A549 (cell line): ENCODE measurements around the gene TBX5. TPM values are rescaled to one million over a fixed set of nuclear protein-coding genes. Genes with fewer than 3 reads are reported as not detected.

Experiments used
- ATAC-seq, 2 experiments: fragments of 200-7000 bp in 1 of 2; fragments of >200 bp in 1 of 2; cut with Nextera tagmentation in 1 of 2; cut with Tn5 transposase in 1 of 2; 3 replicates each; pipeline versions ENCODE4 v1.8.0 to v1.9.1; 2018 to 2020; ENCODE audit warnings: mild to moderate bottlenecking in 1 of 2, moderate library complexity in 1 of 2
- CTCF ChIA-PET: fragments of 300-600 bp; sonication (Branson Sonifier 250); formaldehyde crosslinking; extraction: SDS; loops from one replicate; lab custom pipeline; 2021; ENCODE audit warnings: antibody characterized with exemption, inconsistent platforms; lab: Yijun Ruan, JAX
- POLR2A ChIA-PET: fragments of 350-600 bp; formaldehyde crosslinking; extraction: SDS; loops from one replicate; lab custom pipeline; 2021; ENCODE audit warnings: antibody characterized with exemption, inconsistent platforms; lab: Yijun Ruan, JAX
- DNase-seq, 2 experiments: peaks; one replicate each; pipeline versions ENCODE4 v3.0.0 to v3.0.0-alpha.2; 2011 to 2016; ENCODE audit warnings: low read depth in 1 of 2, low spot score in 1 of 2
- FAIRE-seq: peaks from 2 replicates; lab custom pipeline; 2011; peaks lifted over from hg19 to GRCh38; lab: Jason Lieb, UNC
- H3K27ac ChIP-seq, 2 experiments: fragments of >200 bp; sonication (Bioruptor Twin); formaldehyde crosslinking; 3 replicates each; pipeline ENCODE4 v1.5.1; 2016 to 2017
- H3K4me1 ChIP-seq: fragments of >200 bp; sonication (Bioruptor Twin); formaldehyde crosslinking; 3 replicates; pipeline ENCODE4 v1.6.1; 2016
- H3K4me2 ChIP-seq: fragments of >200 bp; sonication (Bioruptor Twin); formaldehyde crosslinking; 3 replicates; pipeline ENCODE4 v1.6.1; 2016
- H3K4me3 ChIP-seq: fragments of >200 bp; sonication (Bioruptor Twin); formaldehyde crosslinking; 3 replicates; pipeline ENCODE4 v1.5.1; 2016
- H3K9me3 ChIP-seq: fragments of >200 bp; sonication (Bioruptor Twin); formaldehyde crosslinking; 3 replicates; pipeline ENCODE4 v1.6.1; 2016
- BHLHE40 ChIP-seq: IDR thresholded peaks from 2 replicates; pipeline ENCODE4 v1.6.1; 2012; ENCODE audit warnings: low read depth, low read length, inconsistent platforms
- CHD2 ChIP-seq: fragments of 150-350 bp; IDR thresholded peaks from 2 replicates; pipeline ENCODE4 v1.6.1; 2014; ENCODE audit warnings: low read length; ENCODE audit not compliant: partially characterized antibody
- CTCF ChIP-seq: fragments of >200 bp; sonication (Bioruptor Twin); formaldehyde crosslinking; IDR thresholded peaks from 3 replicates; pipeline ENCODE4 v1.5.1; 2016
- EHF ChIP-seq: fragments of 250-450 bp; sonication (Bioruptor Pico); IDR thresholded peaks from 2 replicates; pipeline ENCODE4 v1.5.0; 2020; ENCODE audit warnings: mild to moderate bottlenecking
- ELK1 ChIP-seq: fragments of 150-350 bp; IDR thresholded peaks from 2 replicates; pipeline ENCODE4 v1.6.1; 2014; ENCODE audit warnings: low read depth, mild to moderate bottlenecking, low read length
- EP300 ChIP-seq, 2 experiments: fragments of >200 bp; sonication (Bioruptor Twin); formaldehyde crosslinking; IDR thresholded peaks; 2 replicates in 1 of 2; 3 replicates in 1 of 2; pipeline ENCODE4 v1.6.1; 2016 to 2017
- ESRRA ChIP-seq: fragments of 150-350 bp; IDR thresholded peaks from 2 replicates; pipeline ENCODE4 v1.6.1; 2014; ENCODE audit warnings: mild to moderate bottlenecking, low read length, borderline replicate concordance
- FOSB ChIP-seq: fragments of 250-450 bp; sonication (Bioruptor Pico); IDR thresholded peaks from 2 replicates; pipeline ENCODE4 v1.5.0; 2020; ENCODE audit warnings: mild to moderate bottlenecking, moderate library complexity
- HDAC2 ChIP-seq: fragments of 200-600 bp; sonication (generic); IDR thresholded peaks from 2 replicates; pipeline ENCODE4 v1.6.1; 2016
- HES2 ChIP-seq: fragments of >200 bp; sonication (Bioruptor Twin); formaldehyde crosslinking; IDR thresholded peaks from 2 replicates; pipeline ENCODE4 v1.6.1; 2016
- HEYL ChIP-seq: fragments of 250-450 bp; sonication (Bioruptor Pico); IDR thresholded peaks from 2 replicates; pipeline ENCODE4 v1.8.0; 2021; ENCODE audit warnings: mild to moderate bottlenecking, moderate library complexity
- HOXA7 ChIP-seq: fragments of 250-450 bp; sonication (Bioruptor Pico); IDR thresholded peaks from 2 replicates; pipeline ENCODE4 v1.5.0; 2020; ENCODE audit warnings: mild to moderate bottlenecking, moderate library complexity
- JUNB ChIP-seq: fragments of >200 bp; sonication (Bioruptor Twin); formaldehyde crosslinking; IDR thresholded peaks from 2 replicates; pipeline ENCODE4 v1.6.1; 2016
- KDM1A ChIP-seq: fragments of 200-600 bp; sonication (generic); IDR thresholded peaks from 2 replicates; pipeline ENCODE4 v1.6.1; 2016; ENCODE audit warnings: low read depth, mild to moderate bottlenecking
- MAFK ChIP-seq: fragments of 450-650 bp; IDR thresholded peaks from 2 replicates; pipeline ENCODE4 v1.6.1; 2014; ENCODE audit not compliant: partially characterized antibody
- MYC ChIP-seq: IDR thresholded peaks from 2 replicates; pipeline ENCODE4 v1.6.1; 2012; ENCODE audit warnings: mild to moderate bottlenecking, inconsistent platforms, low read length, improper control_type of control experiment, borderline replicate concordance
- NFE2L2 ChIP-seq: fragments of 150-350 bp; conservative IDR thresholded peaks from 2 replicates; pipeline ENCODE4 v1.6.1; 2014; ENCODE audit warnings: low read length
- NR3C1 ChIP-seq: fragments of >200 bp; sonication (Bioruptor Twin); formaldehyde crosslinking; IDR thresholded peaks from 3 replicates; pipeline ENCODE4 v1.6.1; 2017
- PBX3 ChIP-seq: IDR thresholded peaks from 2 replicates; pipeline ENCODE4 v1.6.1; 2012
- POLR2A ChIP-seq: IDR thresholded peaks from 2 replicates; pipeline ENCODE4 v1.6.1; 2012; ENCODE audit warnings: mild to moderate bottlenecking, low read length
- POLR2AphosphoS2 ChIP-seq: conservative IDR thresholded peaks from 2 replicates; pipeline ENCODE4 v1.6.1; 2012; ENCODE audit warnings: low read length, improper control_type of control experiment, inconsistent platforms
- SREBF2 ChIP-seq: fragments of 450-650 bp; IDR thresholded peaks from 2 replicates; pipeline ENCODE4 v1.6.1; 2014; ENCODE audit warnings: mild to moderate bottlenecking, moderate library complexity
- WGBS: methylation state at CpG from one replicate; pipeline ENCODE4 v1.1.6; 2017; ENCODE audit errors: missing lambda C conversion rate; 5-methylcytosine and 5-hydroxymethylcytosine counted together
- polyA plus RNA-seq, 4 experiments: library from polyadenylated mRNA; depleted of rRNA in 3 of 4; stranded (reverse); fragments of >200 nt; fragmentation: RNase III in 1 of 4; extraction: RNeasy Plus Mini Kit Qiagen cat#74134 plus additional on column Dnase treatment in 1 of 4; gene quantifications; 2 replicates in 3 of 4; 3 replicates in 1 of 4; pipeline ENCODE4 v1.2.3, GENCODE V29; 2011 to 2017
- TF ChIP-seq, protein P1 (sequence below): fragments of 450-650 bp; IDR thresholded peaks from 2 replicates; pipeline ENCODE4 v1.6.1; 2014; ENCODE audit warnings: antibody characterized with exemption

Gene TBX5
- polyA plus RNA-seq, 2 of the 4 experiments (the other 2 are of a cell fraction) = not detected

GRCh38 chr12:114313910-114314309, 92.0 kb downstream of the TBX5 start:
- WGBS = 29% methylated on average over 2 of the region's 2 CpGs
- Histone ChIP-seq H3K4me1 (no peaks in the 10 kb centered on the region), H3K4me3 (no peak overlapping the region), H3K4me2 (no peak overlapping the region), H3K27ac (no peak overlapping the region), H3K9me3 (no peaks in the 10 kb centered on the region)
- CTCF ChIA-PET = interaction anchor here (1.3 to 1.5 kb wide), 3 partner anchors 8 to 22 kb away, joined by 3 to 5 read pairs (median 4); no protein-coding TSS in a partner anchor
- ATAC-seq (0 out of 6 replicates have a peak, but pooled peaks of 1 of the 2 experiments have one; percentile 43), FAIRE-seq (no peak), DNase-seq (no peak)
- POLR2A ChIA-PET = no interaction called here
- TF ChIP-seq, protein P1, sequence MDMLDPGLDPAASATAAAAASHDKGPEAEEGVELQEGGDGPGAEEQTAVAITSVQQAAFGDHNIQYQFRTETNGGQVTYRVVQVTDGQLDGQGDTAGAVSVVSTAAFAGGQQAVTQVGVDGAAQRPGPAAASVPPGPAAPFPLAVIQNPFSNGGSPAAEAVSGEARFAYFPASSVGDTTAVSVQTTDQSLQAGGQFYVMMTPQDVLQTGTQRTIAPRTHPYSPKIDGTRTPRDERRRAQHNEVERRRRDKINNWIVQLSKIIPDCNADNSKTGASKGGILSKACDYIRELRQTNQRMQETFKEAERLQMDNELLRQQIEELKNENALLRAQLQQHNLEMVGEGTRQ = no peak
- TF ChIP-seq MYC = no peak
- no peak for TF ChIP-seq CHD2
- no peak for TF ChIP-seq POLR2AphosphoS2
- TF ChIP-seq SREBF2 = no peak
- no peak for TF ChIP-seq EP300 (IDR thresholded peaks at IDR 0.05)
- TF ChIP-seq NR3C1 = no peak
- TF ChIP-seq ELK1 = no peak
- TF ChIP-seq FOSB = no peak

DNA sequence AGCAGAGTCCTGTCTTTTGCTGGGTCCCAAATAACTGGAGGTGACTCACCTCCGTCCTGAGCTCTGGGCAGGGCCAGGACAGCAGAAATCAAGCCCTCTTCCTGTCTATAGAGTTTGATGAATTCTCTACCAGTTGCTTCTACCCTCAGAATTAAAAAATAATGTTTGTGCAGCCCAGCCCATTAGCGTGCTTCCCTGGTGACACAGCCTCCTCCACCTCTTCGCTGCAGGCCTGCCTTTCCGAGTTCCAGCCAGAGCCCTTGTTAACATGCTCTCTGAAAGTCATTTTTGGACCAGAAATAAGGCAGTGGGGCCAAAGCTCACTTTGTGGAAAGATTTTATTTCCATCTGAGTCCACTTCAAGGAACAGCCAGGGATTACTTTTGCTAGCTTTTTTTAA, 94.0 kb downstream of the TBX5 start:
- DNase-seq = no peak
- ChIA-PET CTCF (interaction anchor here (1.0 to 1.9 kb wide), 2 partner anchors 10 to 28 kb away, joined by 3 to 4 read pairs; no protein-coding TSS in a partner anchor), POLR2A (no interaction called here)
- H3K4me3 ChIP-seq = no peak overlapping the region
- no peak for TF ChIP-seq NFE2L2
- TF ChIP-seq, all 56 proteins: peak for 0
- no peaks in the 10 kb centered on the region for H3K4me1 ChIP-seq
- H3K9me3 ChIP-seq = no peaks in the 10 kb centered on the region
- no peak overlapping the region for H3K4me2 ChIP-seq
- FAIRE-seq (no peak), ATAC-seq (no peak)
- WGBS = 22% methylated on average over 4 of the region's 4 CpGs
- H3K27ac ChIP-seq = no peak overlapping the region

- Histone ChIP-seq H3K4me3 (no peak overlapping the region), H3K9me3 (peaks cover 4% of the 10 kb centered on the region; the same call in 1 of the 3 replicates), H3K4me2 (no peak overlapping the region), H3K4me1 (no peaks in the 10 kb centered on the region), H3K27ac (no peak overlapping the region)
- ATAC-seq (no peak), DNase-seq (no peak), FAIRE-seq (no peak)
- WGBS = 3% methylated on average over 1 of the region's 1 CpG
- POLR2A ChIA-PET = no interaction called here
- no peak for TF ChIP-seq MAFK
- no peak for TF ChIP-seq MYC
- no peak for TF ChIP-seq HDAC2
- no peak for TF ChIP-seq ESRRA
- no peak for TF ChIP-seq HOXA7 (CRISPR knock-in tag)
- TF ChIP-seq CTCF = no peak
- TF ChIP-seq HES2 = no peak
- no peak for TF ChIP-seq POLR2AphosphoS2
- TF ChIP-seq HEYL (CRISPR knock-in tag) = no peak
- TF ChIP-seq PBX3 = no peak
- no peak for TF ChIP-seq EHF (CRISPR knock-in tag)
- no peak for TF ChIP-seq NR3C1
- TF ChIP-seq POLR2A = no peak
- no peak for TF ChIP-seq JUNB
- no peak for TF ChIP-seq ELK1
- TF ChIP-seq BHLHE40 = no peak
- no peak for TF ChIP-seq KDM1A
- CTCF ChIA-PET = no interaction called here
These were observed 99.3 kb downstream of the TBX5 start for GRCh38 chr12:114306646-114307045.
